Measurements from ENCODE around the gene DIPK1B.
A peak's percentile ranks its signal among the peaks of the same experiment; 100 is the strongest.

DIPK1B gene

DNA sequence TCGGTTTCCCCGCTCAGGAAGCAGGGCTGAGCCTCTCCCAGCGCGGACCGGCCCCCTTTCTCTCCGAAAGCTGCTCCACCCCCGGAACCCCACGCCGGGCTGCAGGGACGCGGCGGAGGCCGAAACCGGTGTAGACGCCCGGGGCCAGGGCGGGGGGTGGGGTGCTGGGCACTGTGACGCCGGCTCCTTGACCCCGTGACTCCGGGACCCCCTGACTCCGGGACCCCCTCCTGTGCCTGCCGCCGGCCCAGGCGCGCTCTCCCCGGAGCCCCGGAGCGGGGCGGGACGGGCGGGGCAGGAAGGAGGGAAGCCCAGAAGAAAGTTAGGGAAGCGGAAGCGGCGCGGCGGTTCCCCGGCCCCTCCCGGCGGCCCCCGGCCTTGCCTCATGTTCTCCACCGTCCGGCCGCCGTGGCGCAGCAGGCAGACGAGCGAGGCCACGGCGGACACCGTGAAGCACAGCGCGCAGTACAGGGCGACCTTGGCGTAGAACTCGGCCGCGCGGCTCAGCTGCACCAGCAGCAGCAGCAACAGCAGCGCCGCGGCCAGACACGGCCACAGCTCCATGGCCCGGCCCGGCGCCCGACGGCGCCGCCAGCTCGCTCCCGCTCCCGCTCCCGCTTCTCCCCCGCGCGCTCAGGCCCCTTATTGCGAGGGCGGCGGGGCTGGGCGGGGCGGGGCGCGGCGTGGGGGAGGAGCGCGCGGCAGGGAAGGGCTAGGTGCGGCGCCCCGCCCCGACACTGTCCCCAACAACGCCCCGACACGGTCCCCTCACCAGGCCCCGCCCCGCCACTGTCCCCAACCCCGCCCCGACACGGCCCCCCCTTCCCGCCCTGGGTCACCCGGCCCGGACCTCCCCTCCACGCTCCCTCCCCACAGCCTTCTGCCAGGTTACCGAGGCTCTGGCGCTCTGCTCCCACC is 25.3 kb upstream of the DIPK1B start, which contains the start of gene AGPAT2:
TSS of gene AGPAT2 (minus strand) at position 664 of the 918 bp plus-strand sequence. CDS start at position 564, 100 bp downstream.
- DNase-seq = peak; percentile 55 to 69

DNA sequence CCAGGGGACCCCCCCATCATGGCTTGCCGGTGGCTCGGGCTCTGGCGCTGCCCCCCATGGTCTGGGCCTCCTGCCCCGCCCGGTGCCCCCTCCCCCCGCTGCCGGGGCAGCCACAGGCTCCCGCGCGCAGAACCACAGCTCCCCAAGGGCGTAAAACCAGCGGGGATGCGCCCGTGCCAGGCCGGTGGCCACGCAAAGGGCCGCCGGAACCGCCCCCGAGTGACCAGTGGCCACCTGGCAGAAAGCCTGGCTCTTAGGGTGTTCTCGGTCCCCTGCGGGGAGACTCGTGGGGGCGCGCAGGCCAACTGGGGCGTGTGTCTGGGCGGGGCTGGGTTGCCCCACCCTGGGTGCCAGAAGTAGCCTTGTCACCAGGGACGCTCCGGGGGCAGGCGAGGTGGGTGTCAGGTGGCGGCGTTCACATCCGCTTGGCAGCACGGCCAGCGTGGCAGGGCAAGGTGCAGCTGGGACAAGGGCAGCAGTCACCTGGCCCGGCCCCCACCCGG is 24.6 kb upstream of the DIPK1B start:
- no peak for DNase-seq

DNA sequence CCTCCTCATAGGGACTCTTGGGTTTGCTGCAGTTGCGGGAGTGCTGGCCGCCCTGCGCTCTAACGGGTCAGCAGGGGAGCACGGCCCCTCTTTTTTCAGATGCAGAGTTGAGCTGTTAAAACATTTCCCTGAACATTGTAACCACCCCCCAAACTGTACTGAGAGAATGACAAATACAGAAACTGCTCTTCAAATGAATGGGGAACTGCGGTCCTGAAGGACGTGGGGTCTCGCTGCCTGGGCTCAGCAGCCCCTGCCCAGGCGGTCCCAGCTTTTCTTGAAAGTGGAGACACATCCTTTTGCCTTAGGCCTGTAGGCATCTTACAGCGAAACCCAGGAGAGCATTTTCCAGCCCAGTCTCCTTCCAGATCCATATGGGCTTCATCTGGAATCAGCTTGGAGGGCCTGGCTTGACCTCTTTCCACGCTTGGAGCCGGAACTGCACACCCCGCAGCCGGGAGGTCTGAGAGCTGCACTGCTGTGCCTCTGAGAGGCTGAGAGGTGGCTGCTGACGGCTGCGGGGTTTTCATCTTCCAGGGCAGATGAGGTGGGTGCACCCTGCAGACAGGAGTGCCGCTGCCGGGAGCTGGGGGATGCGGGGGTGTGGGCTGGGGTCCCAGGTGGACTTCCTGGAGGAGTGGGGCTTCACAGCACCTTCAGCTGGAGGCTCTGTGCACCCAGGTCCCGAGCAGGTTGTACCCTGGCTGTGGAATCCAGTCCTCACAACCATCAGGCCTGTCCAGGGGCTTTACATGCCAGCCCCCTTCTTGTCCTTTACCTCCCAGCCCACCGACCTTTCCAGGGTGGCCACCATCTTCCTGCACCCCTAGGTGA is 23.9 kb upstream of the DIPK1B start:
- no peak for DNase-seq

DNA sequence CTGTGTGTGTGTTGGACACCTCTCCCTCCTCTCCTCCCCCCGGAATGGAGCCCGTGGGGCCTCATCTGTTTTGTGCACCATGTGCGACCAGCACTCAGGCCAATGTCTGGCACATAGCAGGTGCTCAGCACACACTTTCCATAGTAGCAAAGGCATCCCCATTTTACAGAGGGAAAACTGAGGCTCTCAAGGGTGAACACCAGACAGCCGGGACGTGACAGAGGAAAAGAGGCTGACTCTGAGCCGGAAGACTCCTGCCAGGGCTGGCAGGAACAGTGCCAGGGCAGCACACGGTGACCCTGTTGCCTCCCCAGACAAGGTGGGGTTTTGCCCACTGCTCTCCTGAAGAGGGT is 23.3 kb upstream of the DIPK1B start:
- DNase-seq = no peak

DNA sequence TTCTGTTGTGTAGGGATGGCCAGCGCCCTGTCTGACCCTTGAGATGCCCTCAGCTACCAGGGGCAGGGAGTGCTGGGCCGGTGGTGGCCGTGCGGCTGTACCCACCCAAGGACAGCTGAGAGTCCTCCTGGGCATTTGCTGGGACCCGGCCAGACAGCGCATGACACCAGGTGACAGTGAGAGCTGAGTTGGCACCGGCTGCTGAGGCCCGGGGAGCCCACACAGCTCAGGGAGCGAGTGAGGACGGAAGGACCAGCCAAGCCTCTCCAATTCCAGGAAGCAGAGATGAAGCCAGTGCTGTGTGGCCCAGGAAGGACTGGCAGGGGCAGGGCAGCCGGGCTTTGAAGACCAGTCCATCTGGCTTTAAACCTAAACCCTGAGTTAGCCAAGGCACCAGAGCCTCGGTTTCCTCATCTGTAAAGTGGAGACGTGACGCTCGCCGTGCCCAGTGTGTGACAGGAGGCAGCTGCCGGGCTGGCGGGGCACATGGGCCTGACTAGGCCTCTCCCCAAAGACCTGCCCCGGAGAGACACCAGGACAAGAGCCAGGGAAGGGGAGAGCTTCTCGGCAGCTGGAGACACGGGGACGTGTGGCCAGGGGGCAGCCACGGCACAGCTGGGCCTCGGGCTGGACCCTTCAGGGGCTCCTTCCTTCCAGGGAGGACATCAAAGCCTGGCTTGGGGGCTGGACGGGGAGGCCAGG is 22.1 kb upstream of the DIPK1B start:
- DNase-seq = no peak

DNA sequence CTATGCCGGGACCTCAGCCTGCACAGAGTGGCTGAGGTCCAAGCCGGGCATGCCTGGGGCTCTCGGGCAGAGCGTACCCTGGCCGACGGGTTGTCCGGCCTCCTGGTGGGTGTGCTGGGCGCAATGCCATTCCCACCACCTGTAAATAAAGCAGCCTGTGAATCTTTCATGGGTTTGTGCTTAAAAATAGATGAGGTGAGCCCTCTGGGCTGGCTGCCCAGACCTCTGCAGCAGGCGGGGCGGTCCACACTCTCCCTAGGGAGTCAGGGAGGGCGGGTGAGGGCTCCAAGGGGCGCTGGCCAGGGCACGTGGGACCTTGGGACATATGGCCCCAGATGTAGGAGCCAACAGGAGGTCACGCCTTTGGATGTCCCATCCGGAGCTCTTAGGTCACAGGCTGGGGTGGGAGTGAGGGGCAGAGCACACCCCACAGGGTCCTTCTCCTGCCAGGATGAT is 21.5 kb upstream of the DIPK1B start:
- no peak for DNase-seq

DNA sequence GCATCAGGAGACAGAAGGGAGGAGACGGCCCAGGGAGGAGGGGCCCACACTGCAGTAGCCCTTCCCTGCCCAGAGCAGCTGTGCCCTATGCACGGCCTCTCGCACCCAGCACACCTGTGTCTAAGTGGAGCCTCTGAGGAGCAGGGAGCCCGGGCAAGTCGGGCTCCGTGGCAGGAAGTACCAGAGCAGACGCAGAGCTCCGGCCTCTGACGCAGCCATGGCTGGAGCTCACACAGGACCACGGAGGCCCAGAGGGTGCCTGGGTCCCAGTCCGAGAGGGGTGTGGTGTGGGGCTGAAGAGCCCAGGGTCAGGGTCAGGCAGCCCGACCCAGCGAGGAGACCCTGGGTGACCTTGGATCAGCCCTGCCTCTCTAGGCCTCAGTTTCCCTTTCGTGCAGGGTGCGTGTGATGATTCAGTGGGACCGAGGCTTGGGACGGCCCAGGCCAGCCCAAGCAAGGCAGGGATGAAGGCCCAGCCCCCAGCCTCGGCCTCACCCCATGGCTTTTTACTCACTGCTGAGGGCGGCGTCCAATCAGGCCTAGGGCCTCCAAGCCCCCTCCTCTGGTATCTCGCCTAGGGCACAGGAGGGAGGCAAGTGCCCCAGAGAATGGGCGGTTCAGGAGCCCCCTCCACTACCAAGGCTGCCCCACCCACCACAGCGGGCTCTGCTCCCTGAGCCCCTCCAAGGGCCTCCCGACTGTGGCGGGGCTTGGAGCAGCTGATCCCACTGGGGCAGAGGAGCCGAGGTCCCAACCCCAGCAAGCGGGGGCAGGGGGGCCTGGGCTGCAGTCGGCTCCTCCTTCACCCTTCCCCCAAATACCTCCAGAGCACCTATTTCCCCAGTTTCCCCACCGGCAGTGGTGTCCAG is 20.8 kb upstream of the DIPK1B start:
- no peak for DNase-seq

DNA sequence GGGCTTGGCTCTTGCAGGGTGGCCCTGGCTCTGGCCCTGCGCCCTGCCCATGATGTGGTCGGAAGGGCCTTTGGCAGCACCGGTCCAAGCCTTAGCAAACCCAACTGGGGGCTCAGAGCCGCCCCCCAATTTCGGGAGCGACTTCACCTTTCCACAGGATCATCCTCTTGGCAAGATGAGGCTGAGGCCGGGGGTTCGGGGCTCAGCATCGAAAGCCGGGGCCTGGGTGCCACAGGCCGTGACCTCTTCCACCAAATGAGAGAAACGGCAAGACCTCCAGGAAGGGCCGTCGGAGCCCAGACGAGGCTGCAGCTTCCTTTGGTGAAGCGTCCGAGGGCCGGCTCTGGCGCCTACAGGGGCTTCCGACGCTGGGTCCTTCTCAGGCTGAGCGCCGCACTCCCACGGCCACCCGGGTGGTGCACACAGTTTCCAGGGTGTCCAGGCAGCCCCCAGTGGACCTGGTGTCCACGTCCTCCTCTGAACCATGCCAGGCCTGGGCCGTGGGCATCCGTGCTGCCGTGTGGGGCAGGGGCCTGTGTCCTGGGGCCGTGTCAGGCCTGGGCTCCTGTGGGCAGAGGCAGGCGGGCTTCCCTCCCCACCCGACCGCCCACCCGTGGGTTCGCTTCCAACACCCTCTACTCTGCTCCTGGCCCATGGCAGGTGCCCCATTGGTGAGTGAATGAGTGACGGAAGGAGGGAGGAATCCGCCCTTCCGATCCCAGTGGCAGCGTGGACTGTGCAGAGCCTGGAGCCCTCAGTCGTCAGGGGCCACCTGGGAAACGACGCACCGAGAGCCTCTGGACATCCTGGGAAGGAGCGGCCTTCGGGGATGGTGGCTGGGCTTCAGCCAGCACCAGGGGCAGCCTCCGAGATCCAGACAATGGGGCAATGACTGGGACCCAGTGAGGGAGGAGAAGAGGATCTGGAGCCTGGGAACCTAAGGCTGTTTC is 19.9 kb upstream of the DIPK1B start:
- DNase-seq = no peak

DNA sequence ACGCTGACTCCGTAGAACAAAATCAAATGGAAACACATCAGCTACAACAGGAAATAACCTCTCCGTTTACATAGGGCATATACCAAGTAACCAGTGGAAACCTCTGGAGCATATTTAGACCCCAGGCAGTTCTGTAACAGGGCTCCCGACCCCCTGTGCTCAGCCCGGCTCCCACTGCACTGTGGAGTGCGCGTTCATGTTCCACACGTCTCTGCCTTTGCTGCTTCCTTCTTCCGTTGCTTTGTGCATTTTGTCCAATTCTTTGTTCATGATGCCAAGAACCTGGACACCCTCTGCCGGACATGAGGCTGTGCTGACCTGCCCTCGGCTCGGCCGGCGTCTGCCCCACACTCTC is 19.3 kb upstream of the DIPK1B start:
- DNase-seq = no peak

DNA sequence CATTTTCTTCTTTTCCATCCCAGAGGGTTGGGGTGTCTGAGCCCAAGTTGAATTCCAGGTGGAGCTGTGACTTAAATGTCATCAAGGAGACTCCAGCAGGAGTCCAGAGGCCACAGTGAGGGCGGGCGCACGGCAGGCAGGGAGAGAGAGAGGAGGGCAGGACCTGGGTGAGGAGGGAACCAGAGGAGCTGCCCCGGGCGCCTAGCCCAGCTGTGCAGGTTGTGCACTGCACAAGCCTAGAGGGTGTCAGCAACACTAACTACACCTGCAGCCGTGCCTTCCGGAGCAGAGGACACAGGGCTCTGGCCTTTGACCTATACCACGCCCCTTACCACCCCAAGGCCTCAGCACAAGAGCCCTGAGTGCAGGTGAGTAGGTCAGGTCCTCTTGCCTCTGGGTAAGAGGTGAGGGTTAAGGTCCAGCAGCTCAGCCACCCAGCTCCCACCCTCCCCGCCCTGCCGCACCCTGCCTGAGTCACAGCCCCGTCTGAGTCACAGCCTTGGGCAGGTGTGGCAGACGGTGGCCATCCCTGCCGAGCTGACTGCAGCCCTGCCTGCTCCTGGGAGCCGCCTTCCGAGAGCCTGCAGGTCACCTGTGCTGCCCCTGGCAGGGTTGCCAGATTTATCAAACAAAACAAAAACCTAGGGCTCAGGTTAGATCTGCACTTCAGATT is 18.7 kb upstream of the DIPK1B start:
- no peak for DNase-seq

DNA sequence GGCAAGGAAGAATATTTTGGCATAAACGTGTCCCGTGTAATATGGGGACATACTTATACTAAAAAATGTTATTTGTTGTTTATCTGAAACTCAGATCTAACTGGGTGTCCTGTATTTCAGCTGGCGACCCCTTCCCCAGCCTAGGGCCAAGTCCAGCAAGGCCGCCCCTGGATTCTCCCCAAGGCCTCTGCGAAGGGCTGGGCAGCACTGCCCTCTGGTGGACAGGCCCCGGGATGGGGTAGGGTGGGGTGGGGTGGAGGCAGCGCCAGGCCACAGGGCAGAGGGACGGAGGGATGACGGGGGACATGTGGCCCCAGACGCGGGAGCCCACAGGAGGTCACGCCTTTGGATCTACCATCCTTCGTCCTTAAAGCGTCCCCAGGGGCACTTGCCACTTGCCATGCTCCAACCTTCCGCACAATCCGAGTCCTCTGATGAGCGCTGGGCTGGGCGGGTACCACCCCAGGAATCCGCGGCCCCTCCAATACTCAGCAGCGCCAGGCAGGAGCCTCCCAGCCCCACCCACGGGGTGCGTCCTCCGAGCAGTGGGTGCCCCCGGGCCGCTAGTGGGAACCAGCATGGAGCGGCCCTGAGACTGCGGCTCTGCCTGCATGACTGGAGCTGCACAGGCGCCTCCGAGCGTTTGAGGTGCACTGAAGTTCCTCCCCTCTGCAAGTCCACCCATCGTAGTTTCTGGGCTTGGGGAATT is 18.1 kb upstream of the DIPK1B start:
- DNase-seq = peak; percentile 33 to 81

DNA sequence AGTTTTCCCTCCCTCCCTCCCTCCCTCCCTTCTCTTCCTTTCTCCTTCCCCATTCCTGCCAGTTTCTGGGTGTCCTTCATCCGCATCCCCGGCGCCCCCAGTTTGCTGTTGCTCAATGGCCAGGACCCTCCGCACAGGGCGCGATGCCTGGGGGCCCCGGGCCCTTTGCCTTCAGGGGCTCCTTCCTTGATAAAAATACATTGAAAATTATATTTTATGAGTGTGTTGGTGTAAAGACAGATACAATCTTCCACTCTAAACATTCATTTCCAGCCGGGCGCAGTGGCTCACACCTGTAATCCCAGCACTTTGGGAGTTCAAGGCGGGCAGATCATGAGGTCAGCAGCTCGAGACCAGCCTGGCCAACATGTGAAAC is 17.5 kb upstream of the DIPK1B start:
- DNase-seq = no peak

DNA sequence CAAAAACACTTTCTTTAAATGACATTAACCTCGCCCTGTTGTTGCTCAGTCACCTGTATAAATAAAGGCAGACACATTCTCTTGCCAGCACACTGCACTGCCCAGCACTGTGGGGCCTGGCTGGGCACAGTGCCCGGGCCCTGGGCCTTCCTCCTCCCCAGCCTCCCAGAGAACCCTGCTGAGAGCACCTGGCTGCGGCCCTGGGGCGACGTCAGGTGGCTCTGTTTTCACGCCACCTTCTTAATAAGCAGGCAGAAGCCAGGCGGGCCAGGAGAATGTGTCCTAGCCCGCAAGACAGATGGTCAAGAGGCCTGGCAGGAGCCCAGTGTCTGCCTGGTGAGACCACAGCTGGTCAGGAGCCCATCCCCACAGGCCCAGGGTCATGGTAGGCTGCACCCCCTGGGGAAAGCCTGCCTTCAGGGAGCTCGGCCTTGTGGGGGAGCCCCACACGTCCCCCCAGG is 16.9 kb upstream of the DIPK1B start:
- no peak for DNase-seq

DNA sequence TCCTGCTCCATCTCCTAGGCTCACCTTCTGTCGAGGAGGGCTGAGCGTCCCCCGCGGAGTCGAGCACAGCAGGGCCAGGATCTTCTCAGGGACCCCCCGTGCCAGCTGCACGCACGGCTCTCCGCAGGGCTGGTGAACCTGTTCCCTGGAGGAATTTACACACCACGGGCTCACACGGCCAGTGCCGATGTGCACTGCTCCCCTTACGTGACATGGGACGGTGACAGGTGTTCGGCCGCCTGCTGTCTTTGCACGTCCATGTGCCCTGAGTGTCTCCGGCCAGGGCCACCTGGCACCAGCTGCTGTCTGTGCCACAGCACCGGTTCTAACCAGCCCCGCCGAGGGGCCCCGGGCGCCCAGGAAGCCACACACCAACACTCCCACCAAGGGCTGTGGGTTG is 16.4 kb upstream of the DIPK1B start:
- DNase-seq = no peak

DNA sequence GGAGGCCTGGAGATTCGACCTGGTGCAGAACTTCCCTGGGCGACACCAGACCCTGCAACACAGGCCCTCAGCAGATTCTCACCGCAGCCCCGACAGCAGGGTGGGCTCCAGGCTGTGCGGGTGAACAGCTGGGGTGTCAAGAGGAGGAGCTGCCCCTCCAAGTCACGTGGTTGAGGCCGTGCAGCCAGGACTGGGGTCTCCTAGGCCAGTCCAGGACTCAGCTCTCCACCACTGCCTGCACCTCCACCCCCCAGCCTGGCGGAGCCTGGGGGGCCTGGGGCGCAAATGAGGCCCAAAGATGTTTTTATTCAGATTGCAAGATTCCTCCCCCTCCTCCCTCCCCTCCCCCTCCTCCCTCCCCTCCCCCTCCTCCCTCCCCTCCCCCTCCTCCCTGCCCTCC is 15.9 kb upstream of the DIPK1B start:
- DNase-seq = no peak

DNA sequence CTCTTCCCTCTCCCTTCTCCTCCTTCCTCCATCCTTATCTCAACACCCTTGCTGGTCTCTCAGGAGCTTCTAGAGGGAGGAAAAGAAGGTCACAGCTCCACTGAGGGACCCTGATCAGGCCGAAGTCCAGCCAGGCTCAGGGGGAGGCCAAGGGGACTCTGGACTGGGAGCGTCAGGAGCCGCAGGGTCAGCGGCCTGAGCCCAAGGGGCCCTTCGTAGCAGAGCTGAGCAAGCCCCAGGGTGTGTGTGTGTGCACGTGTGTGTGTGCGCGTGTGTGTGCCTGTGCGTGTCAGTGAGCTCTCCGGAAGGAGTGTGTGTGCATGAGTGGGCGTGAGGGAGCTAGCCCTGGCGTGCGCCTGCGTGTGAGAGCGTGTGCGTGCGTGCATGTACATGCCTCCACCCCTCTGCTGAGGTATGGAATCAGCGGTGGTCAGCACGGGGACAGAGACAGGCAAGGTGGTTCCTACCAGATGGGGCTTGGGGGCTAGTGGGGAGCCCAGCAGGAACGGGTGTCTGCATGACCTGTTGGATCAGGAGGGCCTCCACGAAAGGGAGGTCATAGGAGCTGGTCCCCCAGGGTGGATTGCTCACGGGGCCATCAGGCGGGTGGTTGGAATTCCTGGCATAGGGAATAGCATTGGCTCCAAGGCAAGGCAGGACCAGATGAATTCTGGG is 15.1 kb upstream of the DIPK1B start:
- no peak for DNase-seq

DNA sequence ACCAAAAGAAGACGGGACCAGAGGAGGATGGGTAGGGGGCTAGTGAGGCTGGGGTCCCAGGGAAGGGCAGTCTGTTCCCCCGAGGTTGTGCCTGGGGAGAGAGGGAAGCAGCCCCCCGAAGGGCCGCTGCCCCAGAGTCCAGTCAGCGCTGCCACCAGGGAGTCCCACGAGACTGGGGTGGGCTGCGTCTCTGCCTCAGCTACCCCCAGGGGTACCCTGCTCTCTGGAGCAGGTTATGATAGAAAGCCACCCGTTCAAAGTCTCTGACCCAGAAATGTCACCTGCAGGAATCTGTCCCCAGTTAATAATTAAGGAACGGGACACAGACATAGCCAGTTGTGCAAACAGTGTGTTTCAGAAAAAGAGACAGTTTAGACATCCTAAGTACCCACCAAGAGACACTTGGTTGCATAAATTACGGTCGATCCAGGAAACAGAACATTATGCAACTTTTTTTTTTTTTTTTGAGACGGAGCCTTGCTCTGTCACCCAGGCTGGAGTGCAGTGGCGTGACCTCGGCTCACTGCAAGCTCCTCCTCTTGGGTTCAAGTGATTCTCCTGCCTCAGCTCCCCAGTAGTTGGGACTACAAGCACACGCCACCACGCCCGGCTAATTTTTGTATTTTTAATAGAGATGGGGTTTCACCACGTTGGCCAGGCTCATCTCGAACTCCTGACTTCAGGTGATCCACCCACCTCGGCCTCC is 14.4 kb upstream of the DIPK1B start:
- peak; percentile 83 to 84 for DNase-seq

DNA sequence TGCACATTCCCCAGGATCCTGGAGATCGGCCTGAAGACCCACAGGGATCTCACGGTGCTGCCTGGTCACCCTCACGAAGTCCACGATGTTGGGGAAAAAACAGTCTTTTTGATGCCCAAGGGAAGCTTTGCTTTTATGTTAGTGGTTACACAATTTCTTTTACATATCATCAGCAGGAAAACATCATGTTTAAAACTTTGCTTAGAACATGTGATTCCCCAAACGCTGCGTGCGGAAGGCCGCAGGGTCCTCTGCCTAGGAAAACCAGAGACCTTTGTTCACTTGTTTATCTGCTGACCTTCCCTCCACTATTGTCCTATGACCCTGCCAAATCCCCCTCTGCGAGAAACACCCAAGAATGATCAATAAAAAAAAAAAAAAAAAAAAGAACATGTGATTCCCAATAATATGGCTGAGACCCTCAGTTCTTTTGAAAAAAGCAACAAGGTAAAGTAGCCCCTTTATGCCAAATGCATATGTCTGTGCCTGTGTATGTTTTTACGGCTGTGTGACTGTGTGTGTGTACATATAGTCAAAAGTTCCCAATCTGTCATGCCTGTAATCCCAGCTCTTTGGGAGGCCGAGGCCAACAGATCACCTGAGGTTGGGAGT is 13.6 kb upstream of the DIPK1B start:
- DNase-seq = no peak

All from inflammatory macrophage treated with lipopolysaccharide for 1 hour (primary cell).